ENCODE results near the gene RHEB. TPM values are rescaled to one million over a fixed set of nuclear protein-coding genes. Genes with fewer than 3 reads are reported as not detected.
A peak's percentile ranks its signal among the peaks of the same experiment; 100 is the strongest.

RHEB gene
- total RNA-seq, 1 experiment from 2014 or later, result 84.5 TPM

DNA sequence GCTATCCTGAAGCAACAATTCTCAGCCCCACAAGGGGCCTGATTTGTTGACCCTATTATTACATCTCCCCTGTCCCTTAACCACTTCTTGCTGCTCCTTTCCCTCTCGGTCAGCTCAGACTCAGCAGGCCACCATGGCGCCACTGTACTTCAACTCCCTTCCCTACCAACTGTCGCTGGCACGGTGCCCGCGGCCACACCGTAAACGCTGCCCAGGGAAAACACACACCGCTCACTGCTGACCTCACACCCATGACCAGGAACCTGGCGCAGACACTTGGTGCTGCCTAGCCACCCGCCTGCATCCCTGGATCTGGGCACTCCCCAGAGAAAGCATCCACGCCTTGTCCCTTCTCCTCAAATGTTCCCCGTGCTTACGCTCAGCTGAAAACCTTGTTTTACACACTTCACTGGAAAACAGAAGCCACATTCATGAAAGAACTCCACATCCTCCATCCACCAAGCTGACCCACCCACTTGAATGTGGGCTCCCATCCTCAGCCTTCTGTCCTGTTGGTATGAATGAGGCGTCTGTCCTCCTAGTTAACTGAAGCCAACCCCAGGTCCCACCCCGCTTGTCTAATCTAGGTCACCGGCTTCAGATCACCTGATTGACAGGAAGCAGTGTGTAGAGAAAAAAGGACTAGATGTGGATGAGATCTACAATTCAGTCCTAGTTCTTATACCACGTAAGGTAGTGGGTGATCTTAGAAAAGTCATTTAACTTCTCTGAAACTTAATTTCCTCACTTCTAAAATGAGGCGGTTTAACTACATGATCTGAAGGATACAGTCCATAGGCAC lies 51.3 kb downstream of the RHEB start:
- Histone ChIP-seq H3K4me3 (no peak overlapping the region), H3K9me3 (no peaks in the 10 kb centered on the region), H3K36me3 (peaks cover 55% of the 10 kb centered on the region), H3K27me3 (no peaks in the 10 kb centered on the region)
- no peak for DNase-seq

- H3K9me3 ChIP-seq, result peaks cover 4% of the 10 kb centered on the region
- no peak for DNase-seq
- H3K27me3 ChIP-seq, result no peaks in the 10 kb centered on the region
- H3K36me3 ChIP-seq, result peaks cover 40% of the 10 kb centered on the region
- no peak overlapping the region for H3K4me3 ChIP-seq
These were observed 54.5 kb downstream of the RHEB start for GRCh38 chr7:151465169-151465568.

GRCh38 chr7:151462306-151462779 lies 57.4 kb downstream of the RHEB start:
- no peak for DNase-seq
- H3K36me3 ChIP-seq, result peaks cover 18% of the 10 kb centered on the region
- peaks cover 4% of the 10 kb centered on the region for H3K9me3 ChIP-seq
- H3K27me3 ChIP-seq, result no peaks in the 10 kb centered on the region
- H3K4me3 ChIP-seq, result no peak overlapping the region

DNA sequence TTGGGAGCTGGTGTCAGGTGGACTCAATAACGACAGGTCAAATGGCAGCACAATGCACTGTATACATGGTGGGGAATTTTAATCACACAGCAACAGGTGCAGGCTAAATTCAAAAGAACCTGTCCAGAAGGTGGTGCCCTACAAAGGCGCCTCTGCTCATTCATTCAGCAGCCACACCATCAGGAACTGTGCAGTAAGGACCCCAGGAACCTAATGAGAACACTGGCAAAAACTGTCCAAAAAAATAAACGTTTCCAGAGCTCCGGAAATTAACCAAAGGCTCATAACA lies 57.8 kb downstream of the RHEB start:
- Histone ChIP-seq H3K4me3 (no peak overlapping the region), H3K9me3 (peaks cover 4% of the 10 kb centered on the region), H3K27me3 (no peaks in the 10 kb centered on the region), H3K36me3 (peaks cover 18% of the 10 kb centered on the region)
- no peak for DNase-seq

- no peak overlapping the region for H3K4me3 ChIP-seq
- H3K9me3 ChIP-seq, result peaks cover 4% of the 10 kb centered on the region
- H3K27me3 ChIP-seq, result no peaks in the 10 kb centered on the region
- H3K36me3 ChIP-seq, result peaks cover 16% of the 10 kb centered on the region
- no peak for DNase-seq
These were observed 58.4 kb downstream of the RHEB start for GRCh38 chr7:151461096-151461941.

- H3K27me3 ChIP-seq, result no peaks in the 10 kb centered on the region
- no peak overlapping the region for H3K4me3 ChIP-seq
- peaks cover 4% of the 10 kb centered on the region for H3K9me3 ChIP-seq
- DNase-seq, result no peak
- peaks cover 7% of the 10 kb centered on the region for H3K36me3 ChIP-seq
These were observed 59.2 kb downstream of the RHEB start for GRCh38 chr7:151460474-151460855.

DNA sequence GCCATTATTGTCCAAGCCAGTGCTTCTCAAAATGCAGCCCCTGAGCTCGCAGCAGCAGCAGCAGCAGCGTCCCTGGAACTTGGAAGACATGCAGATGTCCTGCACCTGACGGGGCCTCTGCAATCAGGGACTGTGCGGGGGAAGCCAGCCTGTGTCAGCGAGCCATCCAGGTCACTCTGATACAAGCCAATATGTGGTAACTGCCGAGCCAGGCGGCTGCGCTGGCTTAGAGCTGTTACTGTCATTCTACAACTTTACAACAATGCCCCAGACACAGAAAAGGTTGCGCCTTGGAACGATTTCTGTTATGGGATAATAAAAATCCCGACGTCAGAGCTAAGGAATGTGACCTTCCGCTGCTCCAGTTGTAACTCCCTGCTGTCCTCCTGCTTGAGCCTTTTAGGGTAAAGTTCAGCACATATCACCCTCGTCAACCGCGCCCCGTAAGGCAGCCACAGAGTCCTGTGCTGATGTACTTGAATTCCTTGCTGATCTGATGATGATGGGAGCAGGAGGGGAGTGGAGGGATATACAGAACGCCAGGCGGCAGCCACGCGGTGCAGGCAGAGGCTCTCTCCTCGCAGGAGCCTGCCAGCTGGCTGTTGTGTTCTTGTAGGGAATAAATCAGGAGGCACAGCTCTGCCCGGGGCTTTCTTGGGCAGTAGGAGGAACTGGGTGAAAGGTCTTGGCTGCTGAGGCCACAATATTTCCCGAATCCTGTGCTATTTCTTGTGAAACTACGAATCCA lies 59.8 kb downstream of the RHEB start:
- H3K36me3 ChIP-seq, result peaks cover 2% of the 10 kb centered on the region; the same call in 1 of the 2 replicates
- DNase-seq, result peak; percentile 91
- H3K27me3 ChIP-seq, result no peaks in the 10 kb centered on the region
- no peak overlapping the region for H3K4me3 ChIP-seq
- H3K9me3 ChIP-seq, result peaks cover 4% of the 10 kb centered on the region

DNA sequence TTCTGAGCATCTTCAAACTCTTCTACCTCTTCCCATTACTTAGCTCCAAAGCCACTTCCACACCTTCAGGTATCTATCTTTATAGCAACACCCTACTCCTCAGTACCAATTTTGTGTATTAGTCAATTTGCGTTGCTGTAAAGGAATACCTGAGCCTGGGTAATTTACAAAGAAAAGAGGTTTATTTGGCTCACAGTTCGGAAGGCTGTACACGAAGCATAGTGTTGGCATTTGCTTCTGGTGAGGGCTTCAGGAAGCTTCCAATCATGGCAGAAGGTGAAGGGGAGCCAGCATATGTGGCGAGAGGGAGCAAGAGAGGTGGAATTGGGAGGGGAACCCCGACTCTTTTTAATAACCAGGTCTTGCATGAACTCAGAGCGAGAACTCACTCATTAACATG lies 62.2 kb downstream of the RHEB start:
- no peak overlapping the region for H3K4me3 ChIP-seq
- DNase-seq, result no peak
- H3K27me3 ChIP-seq, result no peaks in the 10 kb centered on the region
- H3K36me3 ChIP-seq, result no peaks in the 10 kb centered on the region
- no peaks in the 10 kb centered on the region; the same call in 1 of the 2 replicates for H3K9me3 ChIP-seq

DNA sequence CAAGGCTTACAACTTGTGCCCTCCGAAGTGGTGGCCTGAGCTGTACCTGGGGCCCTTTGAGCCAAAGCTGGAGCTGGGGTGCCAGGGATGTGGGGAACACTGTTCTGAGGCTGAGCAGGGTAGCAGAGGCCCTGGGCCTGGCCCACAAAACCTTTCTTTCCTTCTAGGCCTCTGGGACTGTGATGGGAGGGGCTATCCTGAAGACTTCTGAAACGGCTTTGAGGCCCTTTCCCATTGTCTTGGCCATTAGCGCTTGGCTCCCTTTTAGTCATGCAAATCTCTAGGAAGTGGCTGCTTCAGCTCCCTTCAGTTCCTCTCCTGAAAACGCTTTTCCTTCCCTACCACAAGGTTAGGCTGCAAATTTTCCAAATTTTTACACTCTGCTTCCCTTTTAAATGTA lies 62.9 kb downstream of the RHEB start:
- no peak for DNase-seq
- no peaks in the 10 kb centered on the region for H3K36me3 ChIP-seq
- H3K9me3 ChIP-seq, result no peaks in the 10 kb centered on the region
- no peak overlapping the region for H3K4me3 ChIP-seq
- no peaks in the 10 kb centered on the region for H3K27me3 ChIP-seq

DNA sequence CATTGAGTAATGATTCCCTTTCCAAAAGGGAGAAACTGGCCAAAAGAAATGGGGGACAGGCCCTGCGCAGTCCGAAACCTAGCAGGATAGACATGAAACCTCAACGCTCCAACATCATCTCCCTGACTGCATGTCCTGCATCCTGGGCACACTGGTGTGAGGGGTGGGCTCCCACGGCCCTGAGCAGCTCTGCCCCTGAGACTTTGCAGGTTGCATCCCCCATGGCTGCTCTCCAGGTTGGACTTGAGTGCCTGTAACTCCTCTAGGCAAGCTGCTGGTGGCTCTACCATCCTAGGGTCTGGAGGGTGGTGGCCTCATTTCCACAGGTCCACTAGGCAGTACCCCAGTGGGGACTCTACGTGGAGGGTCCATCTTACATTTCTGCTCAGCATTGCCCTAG lies 63.4 kb downstream of the RHEB start:
- Histone ChIP-seq H3K36me3 (no peaks in the 10 kb centered on the region), H3K27me3 (no peaks in the 10 kb centered on the region), H3K9me3 (no peaks in the 10 kb centered on the region), H3K4me3 (no peak overlapping the region)
- no peak for DNase-seq

GRCh38 chr7:151455690-151456089 lies 64.0 kb downstream of the RHEB start:
- H3K9me3 ChIP-seq, result no peaks in the 10 kb centered on the region
- no peaks in the 10 kb centered on the region for H3K36me3 ChIP-seq
- H3K27me3 ChIP-seq, result no peaks in the 10 kb centered on the region
- DNase-seq, result no peak
- no peak overlapping the region for H3K4me3 ChIP-seq

DNA sequence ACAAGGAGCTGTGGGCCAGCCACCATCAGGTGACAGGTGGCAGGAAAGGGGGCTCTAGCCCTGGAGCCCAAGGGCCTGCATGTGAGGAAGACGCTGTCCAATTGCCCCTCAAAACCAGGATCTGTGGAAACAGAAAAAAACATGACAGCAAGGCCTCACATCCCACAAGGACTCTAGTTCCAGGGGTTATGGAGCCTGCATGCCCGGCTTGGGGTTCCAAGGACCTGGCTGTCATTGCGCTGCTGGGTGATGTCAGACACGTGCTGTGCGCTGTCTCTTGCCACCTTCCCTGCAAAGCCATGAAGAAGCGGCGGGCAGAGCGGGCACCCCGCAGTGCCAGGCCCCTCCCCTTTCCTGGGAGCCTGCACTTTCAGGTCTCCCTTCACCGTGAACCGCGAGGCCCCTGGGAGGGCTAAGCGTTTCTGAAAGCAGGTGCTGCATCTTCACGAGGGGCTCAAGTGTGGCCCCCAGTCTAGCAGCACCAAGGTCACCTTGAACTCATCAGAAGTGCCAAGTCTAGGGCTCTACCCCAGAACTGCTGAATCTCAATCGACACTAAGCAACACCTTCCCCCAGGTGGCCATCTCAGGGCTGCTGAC lies 64.7 kb downstream of the RHEB start:
- Histone ChIP-seq H3K36me3 (no peaks in the 10 kb centered on the region), H3K9me3 (no peaks in the 10 kb centered on the region), H3K4me3 (no peak overlapping the region), H3K27me3 (no peaks in the 10 kb centered on the region)
- DNase-seq, result no peak

DNA sequence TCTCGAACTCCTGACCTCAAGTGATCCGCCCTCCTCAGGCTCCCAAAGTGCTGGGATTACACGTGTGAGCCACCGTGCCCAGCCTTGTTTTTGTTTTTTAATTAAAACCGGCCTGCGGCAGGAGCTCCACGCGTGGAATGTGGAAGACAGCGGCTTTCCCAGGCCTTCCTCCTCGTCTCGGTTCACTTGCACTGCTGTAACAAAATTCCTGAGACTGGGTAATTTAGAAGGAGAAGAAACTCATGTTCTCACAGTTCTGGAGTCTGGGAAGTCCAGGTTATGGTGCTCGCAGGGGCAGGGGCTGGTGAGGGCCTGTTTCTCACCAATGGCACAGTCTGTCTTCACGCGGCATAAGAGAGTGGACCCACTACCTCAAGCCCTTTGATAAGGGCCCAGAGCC lies 65.4 kb downstream of the RHEB start:
- Histone ChIP-seq H3K9me3 (no peaks in the 10 kb centered on the region), H3K4me3 (no peak overlapping the region), H3K36me3 (no peaks in the 10 kb centered on the region), H3K27me3 (no peaks in the 10 kb centered on the region)
- no peak for DNase-seq

GRCh38 chr7:151453326-151453791 lies 66.3 kb downstream of the RHEB start:
- no peak overlapping the region for H3K4me3 ChIP-seq
- H3K36me3 ChIP-seq, result no peaks in the 10 kb centered on the region
- DNase-seq, result no peak

GRCh38 chr7:151452680-151453325 lies 66.9 kb downstream of the RHEB start:
- Histone ChIP-seq H3K36me3 (no peaks in the 10 kb centered on the region), H3K4me3 (no peak overlapping the region), H3K27me3 (no peaks in the 10 kb centered on the region), H3K9me3 (no peaks in the 10 kb centered on the region)
- DNase-seq, result no peak

More at GRCh38 chr7:151453326-151453791, 66.3 kb downstream of the RHEB start:
- Histone ChIP-seq H3K27me3 (no peaks in the 10 kb centered on the region), H3K9me3 (no peaks in the 10 kb centered on the region)
